IMR-90 (cell line): ENCODE results near the gene MIXL1.

ENCODE experiments used
- CTCF ChIP-seq: conservative IDR thresholded peaks from 2 replicates; pipeline ENCODE4 v1.5.1; 2012; ENCODE audit warnings: mild to moderate bottlenecking, low read depth, low read length, improper control_type of control experiment
- NFE2L2 ChIP-seq: fragments of 150-350 bp; IDR thresholded peaks from 2 replicates; pipeline ENCODE4 v1.6.1; 2016; ENCODE audit warnings: low read depth, mild to moderate bottlenecking, low read length
- RFX5 ChIP-seq: IDR thresholded peaks from 2 replicates; pipeline ENCODE4 v1.8.0; 2012; ENCODE audit warnings: low read depth, mild to moderate bottlenecking, low read length, moderate library complexity

DNA sequence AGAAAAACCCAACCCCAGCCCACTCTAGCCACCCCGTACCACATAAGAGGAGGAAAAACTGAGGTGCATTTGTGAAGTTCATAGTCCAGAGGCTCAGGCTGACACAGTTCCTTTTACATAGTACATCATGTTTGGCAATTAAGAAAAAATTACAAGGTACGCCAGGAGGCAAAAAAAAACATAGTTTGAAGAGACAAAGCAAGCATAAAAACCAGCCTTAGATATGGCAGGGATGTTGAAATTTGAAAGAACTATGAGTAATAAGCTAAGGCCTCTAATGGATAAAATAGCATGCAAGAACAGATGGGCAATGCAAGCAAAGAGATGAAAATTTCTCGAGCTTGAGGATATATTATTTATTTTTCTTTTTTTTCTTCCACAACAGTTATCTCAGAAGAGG is 31.9 kb downstream of the MIXL1 start:
- no peak for TF ChIP-seq CTCF
- TF ChIP-seq RFX5: no peak
- TF ChIP-seq NFE2L2: no peak
